Activated CD8-positive, alpha-beta T cell treated with anti-CD3 and anti-CD28 coated beads for 36 hours (primary cell): ENCODE results near the gene SMC5. TPM values are rescaled to one million over a fixed set of nuclear protein-coding genes. Genes with fewer than 3 reads are reported as not detected.
"Not testable (repeated sequence)": the region's sequence is repeated elsewhere in the genome, so short reads cannot be mapped to it uniquely, and the experiment has no call there.

Experiments used
- ATAC-seq: fragments of 200-7000 bp; cut with Tn5 transposase; one replicate; pipeline ENCODE4 v1.10.0; 2021; ENCODE audit warnings: mild to moderate bottlenecking, moderate library complexity
- CTCF ChIA-PET: fragments of 350-600 bp; sonication (Branson Sonifier 250); formaldehyde crosslinking; loops from one replicate; lab custom pipeline; 2021; ENCODE audit warnings: antibody characterized with exemption; lab: Charles Lee
- POLR2A ChIA-PET: fragments of 350-600 bp; sonication (Branson Sonifier 250); formaldehyde crosslinking; loops from one replicate; lab custom pipeline; 2021; ENCODE audit warnings: antibody characterized with exemption; lab: Charles Lee
- DNase-seq: peaks from one replicate; pipeline ENCODE4 v3.0.0-alpha.2; 2020
- H3K27ac Mint-ChIP-seq: one replicate; pipeline ENCODE4 v1.8.0; 2021; ENCODE audit warnings: mild to moderate bottlenecking, mixed read lengths
- H3K27me3 Mint-ChIP-seq: one replicate; pipeline ENCODE4 v1.8.0; 2021; ENCODE audit warnings: mixed read lengths
- H3K36me3 Mint-ChIP-seq: one replicate; pipeline ENCODE4 v1.8.0; 2021; ENCODE audit warnings: low read depth, mixed read lengths
- H3K4me1 Mint-ChIP-seq: one replicate; pipeline ENCODE4 v1.8.0; 2021; ENCODE audit warnings: low read depth, mixed read lengths
- H3K4me3 Mint-ChIP-seq: one replicate; pipeline ENCODE4 v1.8.0; 2021; ENCODE audit warnings: mild to moderate bottlenecking, moderate library complexity, mixed read lengths
- H3K9me3 Mint-ChIP-seq: one replicate; pipeline ENCODE4 v1.8.0; 2021; ENCODE audit warnings: mixed read lengths
- CTCF ChIP-seq: fragments of 200-600 bp; IDR thresholded peaks from one replicate; pipeline ENCODE4 v1.8.0; 2022; ENCODE audit warnings: antibody characterized with exemption, mild to moderate bottlenecking
- intact Hi-C: fragments of 100-400 bp; cut with micrococcal nuclease; formaldehyde crosslinking; loops from one replicate; pipeline ENCODE4 v1.10.0; 2022
- total RNA-seq, 2 experiments: library from RNA; stranded (reverse); gene quantifications; one replicate each; pipeline ENCODE4 v1.2.3, GENCODE V29; 2021

Gene SMC5
- total RNA-seq, 2 experiments from 2014 or later: 30.9 to 32.0 TPM

GRCh38 chr9:70228118-70228517 lies 30.7 kb upstream of the SMC5 start:
- TF ChIP-seq CTCF: no peak
- Mint-ChIP-seq H3K9me3 (no peaks in the 10 kb centered on the region), H3K4me1 (no peaks in the 10 kb centered on the region), H3K4me3 (no peak overlapping the region), H3K36me3 (no peaks in the 10 kb centered on the region), H3K27ac (no peak overlapping the region), H3K27me3 (no peaks in the 10 kb centered on the region)
- no peak for ATAC-seq
- ChIA-PET CTCF (no interaction called here), POLR2A (interaction anchor here (1.1 kb wide), 1 partner anchor 30 kb away, joined by 4 read pairs; no protein-coding TSS in a partner anchor)
- no peak for DNase-seq
- intact Hi-C loops: no loop called here

- Mint-ChIP-seq H3K4me3 (no peak overlapping the region), H3K36me3 (peaks cover under 1% of the 10 kb centered on the region), H3K27ac (no peak overlapping the region), H3K27me3 (no peaks in the 10 kb centered on the region), H3K9me3 (no peaks in the 10 kb centered on the region), H3K4me1 (no peaks in the 10 kb centered on the region)
- intact Hi-C loops: no loop called here
- ATAC-seq (no peak), DNase-seq (no peak)
- no peak for TF ChIP-seq CTCF
- ChIA-PET CTCF (no interaction called here), POLR2A (interaction anchor here (1.1 kb wide), 1 partner anchor 29 kb away, joined by 4 read pairs; no protein-coding TSS in a partner anchor)
These were observed 30.2 kb upstream of the SMC5 start for GRCh38 chr9:70228611-70229010.

GRCh38 chr9:70229026-70229425 lies 29.8 kb upstream of the SMC5 start:
- H3K4me3 Mint-ChIP-seq: no peak overlapping the region
- H3K4me1 Mint-ChIP-seq: no peaks in the 10 kb centered on the region
- TF ChIP-seq CTCF: no peak
- H3K27ac Mint-ChIP-seq: no peak overlapping the region
- POLR2A ChIA-PET: interaction anchor here (1.1 kb wide), 1 partner anchor 29 kb away, joined by 4 read pairs; no protein-coding TSS in a partner anchor
- CTCF ChIA-PET: no interaction called here
- DNase-seq (no peak), ATAC-seq (no peak)
- H3K9me3 Mint-ChIP-seq: no peaks in the 10 kb centered on the region
- intact Hi-C loops: no loop called here
- peaks cover 2% of the 10 kb centered on the region for H3K36me3 Mint-ChIP-seq
- no peaks in the 10 kb centered on the region for H3K27me3 Mint-ChIP-seq

GRCh38 chr9:70229579-70229978 lies 29.2 kb upstream of the SMC5 start:
- Mint-ChIP-seq H3K4me1 (no peaks in the 10 kb centered on the region), H3K27me3 (no peaks in the 10 kb centered on the region), H3K9me3 (no peaks in the 10 kb centered on the region), H3K27ac (no peak overlapping the region), H3K4me3 (no peak overlapping the region), H3K36me3 (peaks cover 2% of the 10 kb centered on the region)
- ChIA-PET CTCF (interaction anchor here (1.5 kb wide), 1 partner anchor 11 kb away, joined by 4 read pairs; no protein-coding TSS in a partner anchor), POLR2A (no interaction called here)
- DNase-seq (no peak), ATAC-seq (no peak)
- TF ChIP-seq CTCF: no peak
- intact Hi-C loops: no loop called here

- CTCF ChIA-PET: no interaction called here
- no peaks in the 10 kb centered on the region for H3K4me1 Mint-ChIP-seq
- H3K27me3 Mint-ChIP-seq: no peaks in the 10 kb centered on the region
- intact Hi-C loops: no loop called here
- H3K9me3 Mint-ChIP-seq: no peaks in the 10 kb centered on the region
- peaks cover 4% of the 10 kb centered on the region for H3K36me3 Mint-ChIP-seq
- DNase-seq: no peak
- H3K27ac Mint-ChIP-seq: no peak overlapping the region
- POLR2A ChIA-PET: no interaction called here
- TF ChIP-seq CTCF: no peak
- no peak for ATAC-seq
- no peak overlapping the region for H3K4me3 Mint-ChIP-seq
These were observed 26.3 kb upstream of the SMC5 start for GRCh38 chr9:70232476-70232875.

GRCh38 chr9:70234208-70234607 lies 24.6 kb upstream of the SMC5 start:
- intact Hi-C loops, H3K27me3 Mint-ChIP-seq, H3K4me1 Mint-ChIP-seq, DNase-seq, H3K36me3 Mint-ChIP-seq, H3K4me3 Mint-ChIP-seq, POLR2A ChIA-PET, H3K27ac Mint-ChIP-seq, ATAC-seq, H3K9me3 Mint-ChIP-seq, CTCF ChIA-PET: not testable (repeated sequence)

GRCh38 chr9:70245952-70246351 lies 12.8 kb upstream of the SMC5 start:
- ATAC-seq, CTCF ChIA-PET, POLR2A ChIA-PET, H3K4me1 Mint-ChIP-seq, H3K9me3 Mint-ChIP-seq, H3K36me3 Mint-ChIP-seq, intact Hi-C loops, H3K4me3 Mint-ChIP-seq, DNase-seq, H3K27ac Mint-ChIP-seq, H3K27me3 Mint-ChIP-seq: not testable (repeated sequence)
